Cardiac muscle cell (in vitro differentiated cells and primary cell): ENCODE data around the gene WDR35. TPM values are rescaled to one million over a fixed set of nuclear protein-coding genes. Genes with fewer than 3 reads are reported as not detected.
A peak's percentile ranks its signal among the peaks of the same experiment; 100 is the strongest.

Experiments used
- DNase-seq, 2 donors: peaks; one replicate each; pipeline versions ENCODE4 v3.0.0 to v3.0.0-alpha.2; 2010 to 2017; ENCODE audit warnings: low read depth in 1 of 2, low spot score in 1 of 2
- H3K27ac ChIP-seq: fragments of 200-600 bp; sonication (generic); 2 replicates; pipeline ENCODE4 v1.5.1; 2016
- H3K27me3 ChIP-seq: fragments of 200-600 bp; sonication (generic); 2 replicates; pipeline ENCODE4 v1.6.0; 2016; ENCODE audit warnings: control low read depth
- H3K36me3 ChIP-seq: fragments of 200-600 bp; sonication (generic); 2 replicates; pipeline ENCODE4 v1.5.1; 2016; ENCODE audit warnings: control low read depth
- H3K4me1 ChIP-seq: fragments of 200-600 bp; sonication (generic); 2 replicates; pipeline ENCODE4 v1.8.1; 2017; ENCODE audit warnings: low read depth, mild to moderate bottlenecking, mixed run types
- H3K4me3 ChIP-seq: fragments of 200-600 bp; sonication (generic); 2 replicates; pipeline ENCODE4 v1.5.1; 2016; ENCODE audit warnings: mild to moderate bottlenecking
- H3K9me3 ChIP-seq: fragments of 200-600 bp; sonication (generic); 2 replicates; pipeline ENCODE4 v1.5.1; 2017; ENCODE audit warnings: low read depth, mild to moderate bottlenecking, control low read depth
- CTCF ChIP-seq: IDR thresholded peaks from 2 replicates; pipeline ENCODE4 v1.5.1; 2012; ENCODE audit warnings: low read depth, mild to moderate bottlenecking, low read length
- polyA plus RNA-seq: library from polyadenylated mRNA; unstranded; fragments of >200 nt; fragmentation: Nextera tagmentation; extraction: Ambion mirVana; gene quantifications from 2 replicates; pipeline ENCODE4 v1.2.1, GENCODE V29; 2016
- total RNA-seq: library from RNA; depleted of rRNA; stranded (reverse); fragments of >200 nt; gene quantifications from 2 replicates; pipeline ENCODE4 v1.2.3, GENCODE V29; 2016

Gene WDR35
- total and polyA plus RNA-seq, 2 experiments from 2014 or later: 4.8 to 10.1 TPM

GRCh38 chr2:19982268-19982667 is 7.6 kb downstream of the WDR35 start:
- peak in 1 of 2 donors; percentile 3 for DNase-seq
- no peaks in the 10 kb centered on the region for H3K9me3 ChIP-seq
- peaks cover 34% of the 10 kb centered on the region for H3K36me3 ChIP-seq
- H3K27ac ChIP-seq: no peak overlapping the region
- TF ChIP-seq CTCF: no peak
- H3K4me1 ChIP-seq: no peaks in the 10 kb centered on the region
- H3K27me3 ChIP-seq: no peaks in the 10 kb centered on the region
- H3K4me3 ChIP-seq: no peak overlapping the region

DNA sequence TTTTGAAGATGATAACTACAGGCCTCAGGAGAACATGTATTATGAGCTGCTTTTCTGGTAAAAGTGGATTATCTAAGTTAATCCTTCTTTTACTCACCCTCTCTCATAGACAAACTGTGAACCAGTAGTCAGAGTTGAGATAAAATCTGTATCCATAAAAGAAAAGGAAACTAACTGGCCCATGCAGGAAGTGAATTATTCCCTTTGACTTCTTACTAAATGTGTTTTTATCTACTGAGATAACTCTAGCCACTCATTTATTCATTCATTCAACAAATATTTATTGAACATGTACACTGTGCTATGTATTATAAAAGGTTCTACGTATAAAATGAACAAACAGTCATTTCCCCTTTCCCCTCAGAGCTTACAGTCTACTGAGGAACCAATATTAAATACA is 10.0 kb downstream of the WDR35 start:
- Histone ChIP-seq H3K4me1 (no peaks in the 10 kb centered on the region), H3K9me3 (no peaks in the 10 kb centered on the region), H3K27ac (no peak overlapping the region), H3K4me3 (no peak overlapping the region), H3K36me3 (peaks cover 35% of the 10 kb centered on the region), H3K27me3 (no peaks in the 10 kb centered on the region)
- DNase-seq: peak in 1 of 2 donors; percentile 12
- no peak for TF ChIP-seq CTCF

GRCh38 chr2:19973466-19973865 is 16.4 kb downstream of the WDR35 start:
- no peak for DNase-seq
- Histone ChIP-seq H3K4me3 (no peak overlapping the region), H3K9me3 (no peaks in the 10 kb centered on the region), H3K4me1 (no peaks in the 10 kb centered on the region), H3K36me3 (peaks cover 13% of the 10 kb centered on the region), H3K27me3 (no peaks in the 10 kb centered on the region), H3K27ac (no peak overlapping the region)
- TF ChIP-seq CTCF: no peak

DNA sequence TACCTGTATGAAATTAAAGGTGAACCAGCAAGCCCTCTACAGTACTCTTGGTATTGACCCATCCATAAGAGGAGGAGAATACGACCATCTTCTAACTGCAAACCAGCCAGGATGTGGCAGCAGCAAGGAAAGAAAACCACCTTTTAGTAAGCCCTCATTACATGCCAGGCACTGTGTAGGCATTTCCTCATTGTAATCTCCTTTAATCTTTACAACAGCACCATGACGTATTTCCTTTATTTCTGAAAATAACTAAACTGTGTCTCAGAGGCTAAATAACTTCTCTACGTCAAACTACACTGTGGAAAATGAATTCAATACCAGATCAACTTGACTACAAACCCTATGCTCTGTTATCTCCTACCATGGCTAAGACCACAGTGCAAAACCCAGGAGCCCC is 18.2 kb downstream of the WDR35 start:
- Histone ChIP-seq H3K27ac (no peak overlapping the region), H3K36me3 (no peaks in the 10 kb centered on the region), H3K9me3 (no peaks in the 10 kb centered on the region), H3K4me1 (no peaks in the 10 kb centered on the region), H3K4me3 (no peak overlapping the region), H3K27me3 (no peaks in the 10 kb centered on the region)
- TF ChIP-seq CTCF: no peak
- DNase-seq: peak in 1 of 2 donors; percentile 32

DNA sequence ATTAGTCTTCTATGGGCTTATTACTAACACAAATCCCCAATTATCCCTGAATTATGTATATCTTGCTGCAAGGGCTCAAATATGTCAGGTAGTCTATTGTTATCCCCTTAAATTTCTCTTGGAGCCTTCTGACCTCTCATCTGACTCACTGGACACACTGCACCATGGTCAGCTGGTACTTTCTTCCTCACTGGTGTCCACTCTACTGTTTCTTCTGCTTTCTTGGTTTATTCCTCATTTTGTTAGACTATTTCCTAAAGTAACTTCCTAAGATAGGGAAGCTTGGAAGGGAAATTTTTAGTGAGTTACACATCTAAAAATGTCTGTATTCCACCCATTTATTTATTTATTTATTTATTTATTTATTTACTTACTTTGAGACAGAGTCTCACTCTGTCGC is 26.5 kb downstream of the WDR35 start:
- no peaks in the 10 kb centered on the region for H3K4me1 ChIP-seq
- no peak for TF ChIP-seq CTCF
- no peak overlapping the region for H3K4me3 ChIP-seq
- peaks cover 5% of the 10 kb centered on the region for H3K36me3 ChIP-seq
- no peak overlapping the region for H3K27ac ChIP-seq
- no peaks in the 10 kb centered on the region for H3K9me3 ChIP-seq
- H3K27me3 ChIP-seq: no peaks in the 10 kb centered on the region
- no peak for DNase-seq
